Suprapubic skin (tissue), 4 donors: ENCODE results near the gene GORASP1. TPM values are rescaled to one million over a fixed set of nuclear protein-coding genes. Genes with fewer than 3 reads are reported as not detected.

Experiments
- DNase-seq, 2 donors: peaks; one replicate each; pipeline ENCODE4 v3.0.0-alpha.2; 2019; ENCODE audit warnings: low spot score in 2 of 2
- H3K27ac ChIP-seq: fragments of 200-600 bp; sonication (generic); one replicate; pipeline ENCODE4 v1.5.1; 2019
- H3K27me3 ChIP-seq: fragments of 200-600 bp; sonication (generic); one replicate; pipeline ENCODE4 v1.5.1; 2019
- H3K36me3 ChIP-seq: fragments of 200-600 bp; sonication (generic); one replicate; pipeline ENCODE4 v1.5.1; 2019
- H3K4me1 ChIP-seq: fragments of 200-600 bp; sonication (generic); one replicate; pipeline ENCODE4 v1.5.1; 2019
- H3K4me3 ChIP-seq: fragments of 200-600 bp; sonication (generic); one replicate; pipeline ENCODE4 v1.5.1; 2019; ENCODE audit warnings: mild to moderate bottlenecking
- H3K9me3 ChIP-seq: fragments of 200-600 bp; sonication (generic); one replicate; pipeline ENCODE4 v1.5.1; 2019
- EP300 ChIP-seq: sonication (generic); formaldehyde crosslinking; IDR thresholded peaks from one replicate; pipeline ENCODE4 v1.6.1; 2017; ENCODE audit warnings: antibody characterized with exemption
- POLR2A ChIP-seq, 2 donors: fragments of 450-650 bp; IDR thresholded peaks; one replicate each; pipeline ENCODE4 v1.6.1; 2017; ENCODE audit warnings: antibody characterized with exemption in 2 of 2, mild to moderate bottlenecking in 2 of 2, moderate library complexity in 2 of 2
- POLR2AphosphoS5 ChIP-seq, 3 donors: sonication (generic); formaldehyde crosslinking; IDR thresholded peaks; one replicate each; pipeline ENCODE4 v1.6.1; 2017; ENCODE audit warnings: antibody characterized with exemption in 3 of 3
- WGBS: methylation state at CpG from one replicate; pipeline ENCODE4 v1.1.5; 2018; 5-methylcytosine and 5-hydroxymethylcytosine counted together
- total RNA-seq, 4 donors: library from RNA; depleted of rRNA; stranded (reverse); fragments of >200 nt; gene quantifications; one replicate each; pipeline ENCODE4 v1.1.0, GENCODE V29; 2016
- TF ChIP-seq, protein P1 (sequence below), 2 donors: fragments of 200-600 bp in 1 of 2; fragments of 450-650 bp in 1 of 2; sonication (generic) in 1 of 2; IDR thresholded peaks; one replicate each; pipeline ENCODE4 v1.5.1; 2016 to 2019; ENCODE audit warnings: antibody characterized with exemption in 2 of 2, mild to moderate bottlenecking in 1 of 2, moderate library complexity in 1 of 2

GORASP1 gene
- total RNA-seq, 4 donors from 2014 or later = 51.3 to 101 (median 73.8) TPM

DNA sequence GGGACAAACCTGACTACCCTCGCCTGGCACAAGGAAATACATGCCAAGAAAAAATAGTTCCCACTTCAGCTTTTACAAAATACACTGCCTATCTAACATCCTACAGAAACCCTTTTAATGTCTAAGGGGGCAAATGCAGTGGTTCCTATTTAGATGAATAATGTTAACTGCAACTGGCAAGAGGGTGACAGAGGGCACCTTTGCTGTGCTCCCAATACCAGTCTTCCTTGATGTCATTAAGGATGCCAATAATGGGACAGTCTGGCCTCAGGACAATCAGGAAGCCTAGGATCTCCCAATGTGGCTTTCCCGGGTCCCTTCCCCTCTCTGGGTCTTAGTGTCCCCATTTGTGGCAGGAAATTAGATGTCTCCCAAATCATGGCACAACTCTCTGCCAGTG is 32.0 kb upstream of the GORASP1 start:
- TF ChIP-seq EP300 = no peak
- no peak for TF ChIP-seq POLR2A (IDR thresholded peaks at IDR 0.05)
- no peak for TF ChIP-seq POLR2AphosphoS5 (IDR thresholded peaks at IDR 0.05)
- TF ChIP-seq, protein P1, sequence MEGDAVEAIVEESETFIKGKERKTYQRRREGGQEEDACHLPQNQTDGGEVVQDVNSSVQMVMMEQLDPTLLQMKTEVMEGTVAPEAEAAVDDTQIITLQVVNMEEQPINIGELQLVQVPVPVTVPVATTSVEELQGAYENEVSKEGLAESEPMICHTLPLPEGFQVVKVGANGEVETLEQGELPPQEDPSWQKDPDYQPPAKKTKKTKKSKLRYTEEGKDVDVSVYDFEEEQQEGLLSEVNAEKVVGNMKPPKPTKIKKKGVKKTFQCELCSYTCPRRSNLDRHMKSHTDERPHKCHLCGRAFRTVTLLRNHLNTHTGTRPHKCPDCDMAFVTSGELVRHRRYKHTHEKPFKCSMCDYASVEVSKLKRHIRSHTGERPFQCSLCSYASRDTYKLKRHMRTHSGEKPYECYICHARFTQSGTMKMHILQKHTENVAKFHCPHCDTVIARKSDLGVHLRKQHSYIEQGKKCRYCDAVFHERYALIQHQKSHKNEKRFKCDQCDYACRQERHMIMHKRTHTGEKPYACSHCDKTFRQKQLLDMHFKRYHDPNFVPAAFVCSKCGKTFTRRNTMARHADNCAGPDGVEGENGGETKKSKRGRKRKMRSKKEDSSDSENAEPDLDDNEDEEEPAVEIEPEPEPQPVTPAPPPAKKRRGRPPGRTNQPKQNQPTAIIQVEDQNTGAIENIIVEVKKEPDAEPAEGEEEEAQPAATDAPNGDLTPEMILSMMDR (IDR thresholded peaks at IDR 0.05) = no peak
- peaks cover 37% of the 10 kb centered on the region for H3K36me3 ChIP-seq
- 69% methylated on average over 2 of the region's 2 CpGs for WGBS
- peaks cover 59% of the 10 kb centered on the region for H3K4me1 ChIP-seq
- no peak overlapping the region for H3K27ac ChIP-seq
- H3K9me3 ChIP-seq = no peaks in the 10 kb centered on the region
- H3K4me3 ChIP-seq = no peak overlapping the region
- no peak for DNase-seq
- H3K27me3 ChIP-seq = no peaks in the 10 kb centered on the region

DNA sequence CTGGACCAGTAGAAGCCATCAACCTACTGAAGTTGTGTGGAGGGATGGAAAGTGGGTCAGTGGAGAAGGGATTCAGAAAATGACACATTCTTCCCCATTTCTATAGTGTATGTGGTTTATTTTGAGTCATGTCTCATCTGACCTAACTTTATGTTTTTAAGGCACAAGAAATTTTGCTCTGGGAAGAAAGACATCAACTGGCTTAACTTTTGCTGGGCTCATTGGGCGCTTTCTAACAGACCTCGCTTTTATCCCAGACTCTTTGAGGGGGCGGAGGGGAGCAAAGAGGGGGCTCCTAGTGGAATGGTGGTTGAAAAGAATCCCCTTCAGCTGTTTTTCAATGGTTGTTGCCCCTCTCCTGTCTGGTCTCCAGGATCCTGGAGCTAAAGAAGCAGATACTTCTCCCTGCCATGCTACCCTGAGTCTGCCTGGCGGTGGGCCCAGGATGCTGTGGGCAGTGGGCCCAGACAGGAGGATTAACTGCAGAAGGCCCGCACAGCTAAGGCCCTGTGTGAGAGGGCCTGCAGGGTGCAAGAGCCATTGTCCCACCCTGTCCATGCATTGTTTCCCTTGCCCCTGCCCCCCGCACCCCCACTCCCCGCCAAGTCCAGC is 31.5 kb upstream of the GORASP1 start:
- Histone ChIP-seq H3K4me1 (peaks cover 54% of the 10 kb centered on the region), H3K9me3 (no peaks in the 10 kb centered on the region), H3K27ac (no peak overlapping the region), H3K4me3 (no peak overlapping the region), H3K27me3 (no peaks in the 10 kb centered on the region), H3K36me3 (peaks cover 33% of the 10 kb centered on the region)
- DNase-seq = no peak
- TF ChIP-seq POLR2AphosphoS5 (IDR thresholded peaks at IDR 0.05) (no peak), EP300 (no peak), POLR2A (IDR thresholded peaks at IDR 0.05) (no peak)
- TF ChIP-seq, protein P1 (IDR thresholded peaks at IDR 0.05) = no peak
- 75% methylated on average over 7 of the region's 7 CpGs for WGBS

DNA sequence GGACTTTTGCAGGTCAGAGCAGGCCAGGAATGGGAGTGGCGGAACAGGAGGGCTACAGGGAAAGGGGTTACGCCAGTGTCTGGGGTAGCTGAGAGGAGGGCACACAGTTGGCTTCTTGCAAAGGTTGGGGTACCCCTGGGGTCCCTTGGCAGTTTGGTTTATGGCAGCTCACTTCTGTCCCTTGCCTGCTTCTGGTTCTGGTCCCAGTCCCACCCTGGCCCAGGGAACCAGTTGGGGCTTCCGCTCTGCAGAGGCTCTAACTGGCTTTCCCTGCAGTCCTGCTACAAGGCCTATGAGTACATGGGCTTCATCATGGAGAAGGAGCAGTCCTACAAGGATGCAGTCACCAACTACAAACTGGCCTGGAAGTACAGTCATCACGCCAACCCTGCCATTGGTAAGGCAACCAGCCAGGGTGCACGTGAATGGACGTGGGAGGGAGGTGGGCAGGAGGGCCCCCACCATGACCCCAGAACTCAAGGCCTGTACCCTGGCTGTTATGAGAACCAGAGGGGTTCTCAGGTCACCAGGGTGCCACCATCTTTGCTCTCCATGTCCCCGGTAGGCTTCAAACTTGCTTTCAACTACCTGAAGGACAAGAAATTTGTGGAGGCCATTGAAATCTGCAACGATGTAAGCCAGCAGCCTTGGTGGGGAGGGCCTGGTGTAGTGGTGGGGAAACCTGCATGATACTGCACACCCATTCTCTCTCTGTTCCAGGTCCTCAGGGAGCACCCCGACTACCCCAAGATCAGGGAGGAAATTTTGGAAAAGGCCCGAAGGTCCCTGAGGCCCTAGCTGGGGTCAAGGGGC is 30.8 kb upstream of the GORASP1 start:
- Histone ChIP-seq H3K27me3 (no peaks in the 10 kb centered on the region), H3K9me3 (no peaks in the 10 kb centered on the region), H3K4me1 (peaks cover 47% of the 10 kb centered on the region), H3K36me3 (peaks cover 32% of the 10 kb centered on the region), H3K4me3 (no peak overlapping the region), H3K27ac (no peak overlapping the region)
- WGBS = 81% methylated on average over 10 of the region's 10 CpGs
- TF ChIP-seq POLR2AphosphoS5 (IDR thresholded peaks at IDR 0.05) (no peak), POLR2A (IDR thresholded peaks at IDR 0.05) (no peak), EP300 (no peak)
- TF ChIP-seq, protein P1 (IDR thresholded peaks at IDR 0.05) = no peak
- DNase-seq = no peak

DNA sequence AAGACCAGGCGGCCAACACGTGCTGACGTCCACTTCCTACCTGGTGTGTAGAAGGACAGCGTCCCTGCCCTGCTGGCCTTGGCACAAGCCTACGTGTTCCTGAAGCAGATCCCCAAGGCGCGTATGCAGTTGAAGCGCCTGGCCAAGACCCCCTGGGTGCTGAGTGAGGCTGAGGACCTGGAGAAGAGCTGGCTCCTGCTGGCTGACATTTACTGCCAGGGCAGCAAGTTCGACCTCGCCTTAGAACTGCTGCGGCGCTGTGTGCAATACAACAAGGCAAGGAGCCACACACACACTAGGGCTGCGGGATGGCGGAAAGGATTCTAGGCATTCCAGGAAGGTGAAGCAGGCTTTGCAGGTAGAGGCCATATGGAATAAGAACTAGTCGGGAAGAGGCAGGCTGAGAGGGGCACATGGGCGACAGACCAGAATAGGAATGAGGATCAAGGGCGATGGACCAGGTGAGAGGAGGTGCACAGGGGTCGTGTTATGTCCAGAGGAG is 30.1 kb upstream of the GORASP1 start:
- TF ChIP-seq EP300 (no peak), POLR2A (IDR thresholded peaks at IDR 0.05) (no peak), POLR2AphosphoS5 (IDR thresholded peaks at IDR 0.05) (no peak)
- TF ChIP-seq, protein P1 (IDR thresholded peaks at IDR 0.05) = no peak
- H3K4me3 ChIP-seq = no peak overlapping the region
- peaks cover 25% of the 10 kb centered on the region for H3K36me3 ChIP-seq
- no peaks in the 10 kb centered on the region for H3K27me3 ChIP-seq
- H3K27ac ChIP-seq = no peak overlapping the region
- DNase-seq = no peak
- WGBS = 96% methylated on average over 13 of the region's 18 CpGs
- peaks cover 45% of the 10 kb centered on the region for H3K4me1 ChIP-seq
- H3K9me3 ChIP-seq = no peaks in the 10 kb centered on the region
